ENCODE results near the gene FCRL4. TPM values are rescaled to one million over a fixed set of nuclear protein-coding genes. Genes with fewer than 3 reads are reported as not detected.

The FCRL4 gene
- total and polyA plus RNA-seq, 2 of the 13 experiments (the other 11 are each of a cell fraction or from before 2014, with no cell fraction given), result not detected

GRCh38 chr1:157540160-157540748, 57.6 kb downstream of the FCRL4 start (continued):
- TF ChIP-seq ZNF451 (CRISPR knock-in tag; IDR thresholded peaks at IDR 0.05) (no peak), ARID5B (CRISPR knock-in tag; IDR thresholded peaks at IDR 0.05) (no peak), ZNF749 (CRISPR knock-in tag; IDR thresholded peaks at IDR 0.05; ENCODE audit: borderline replicate concordance) (no peak), SIX4 (CRISPR knock-in tag; IDR thresholded peaks at IDR 0.05) (no peak), ZNF121 (CRISPR knock-in tag; IDR thresholded peaks at IDR 0.05) (no peak), FOSL1 (CRISPR knock-in tag; IDR thresholded peaks at IDR 0.05; ENCODE audit: borderline replicate concordance) (no peak)

GRCh38 chr1:157539568-157539967, 58.3 kb downstream of the FCRL4 start:
- DNase-seq (ENCODE audit: low spot score) (no peak), ATAC-seq (no peak), FAIRE-seq (no peak)
- Histone ChIP-seq H3K36me3 (replicated peaks in 1 of 2; ENCODE audit: control insufficient read depth in 1 of 2, insufficient read depth in 2 of 2, low read length in 2 of 2) (no peaks in the 10 kb centered on the region), H3K27ac (ENCODE audit: extremely low read length, insufficient read depth, low read length) (no peak overlapping the region), H3K9ac (ENCODE audit: insufficient read depth, low read depth, low read length) (no peak overlapping the region), H3K4me3 (replicated peaks in 1 of 3; ENCODE audit: insufficient read depth in 1 of 3, low read depth in 2 of 3, low read length in 3 of 3) (no peak overlapping the region), H3K4me2 (ENCODE audit: low read depth, low read length) (no peak overlapping the region), H3K9me3 (ENCODE audit: low read length) (no peaks in the 10 kb centered on the region), H3K4me1 (ENCODE audit: insufficient read depth, low read length) (no peaks in the 10 kb centered on the region), H2AFZ (ENCODE audit: low read length) (no peak overlapping the region), H4K20me1 (ENCODE audit: insufficient read depth, low read length) (no peaks in the 10 kb centered on the region), H3K27me3 (ENCODE audit: control insufficient read depth in 1 of 2, insufficient read depth in 2 of 2, low read length in 2 of 2) (no peaks in the 10 kb centered on the region; a peak in 1 of 5 replicates), H3K79me2 (ENCODE audit: insufficient read depth, low read length) (no peaks in the 10 kb centered on the region)
- in situ Hi-C loops (cut with HindIII; ENCODE audit: extremely low pct_ligation_motif_present, low pct_unique_long_range_greater_than_20kb) (no loop called here), intact Hi-C loops (cut with micrococcal nuclease; ENCODE audit: unreplicated experiment) (no loop called here)
- no TSS peak for BruUV-seq (replicated peaks)
- ChIA-PET CTCF (ENCODE audit: low intra/inter-chr PET ratio, low total read pairs) (no interaction called here), POLR2A (no interaction called here)
- TF ChIP-seq SETDB1 (CRISPR knock-in tag; IDR thresholded peaks at IDR 0.05; ENCODE audit: borderline replicate concordance) (no peak), FOXP4 (CRISPR knock-in tag; IDR thresholded peaks at IDR 0.05) (no peak), ZNF503 (CRISPR knock-in tag; IDR thresholded peaks at IDR 0.05) (no peak), ZNF782 (CRISPR knock-in tag; IDR thresholded peaks at IDR 0.05; ENCODE audit: borderline replicate concordance) (no peak), ATRX (CRISPR knock-in tag; IDR thresholded peaks at IDR 0.05; ENCODE audit: borderline replicate concordance) (no peak), FOXC1 (CRISPR knock-in tag; IDR thresholded peaks at IDR 0.05; ENCODE audit: borderline replicate concordance) (no peak), PAWR (CRISPR knock-in tag; IDR thresholded peaks at IDR 0.05; ENCODE audit: borderline replicate concordance) (no peak), NR3C1 (CRISPR knock-in tag; IDR thresholded peaks at IDR 0.05) (no peak), ETS1 (CRISPR knock-in tag; IDR thresholded peaks at IDR 0.05) (no peak)
